ENCODE results near the gene LAMB4. TPM values are rescaled to one million over a fixed set of nuclear protein-coding genes. Genes with fewer than 3 reads are reported as not detected.

LAMB4 gene
- total RNA-seq, 1 donor from 2014 or later, result not detected

DNA sequence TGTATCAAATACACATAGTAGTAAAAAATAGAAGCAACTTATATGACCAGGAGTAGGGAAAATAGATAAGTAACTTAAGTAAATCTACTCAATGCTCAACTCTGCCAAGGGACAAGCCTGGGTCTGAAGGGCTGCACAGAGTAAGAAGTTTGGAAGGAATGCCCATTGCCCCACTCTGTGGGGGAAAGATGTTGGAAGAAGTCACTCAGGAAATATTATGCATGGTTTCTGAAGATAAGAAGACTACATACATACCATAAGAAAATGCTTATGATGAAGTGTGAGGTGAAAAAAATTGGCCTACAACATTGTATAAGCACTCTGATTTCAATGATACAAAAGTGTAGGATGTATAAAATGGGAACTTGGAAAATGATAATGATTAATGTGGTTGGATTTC lies 54.0 kb downstream of the LAMB4 start:
- H3K36me3 Mint-ChIP-seq (ENCODE audit: low read depth), result no peaks in the 10 kb centered on the region
- H3K27ac Mint-ChIP-seq, result no peak overlapping the region
- intact Hi-C loops (cut with micrococcal nuclease), result no loop called here
- no peak for DNase-seq
- H3K4me1 Mint-ChIP-seq, result no peaks in the 10 kb centered on the region
- H3K4me3 Mint-ChIP-seq, result no peak overlapping the region
- no peaks in the 10 kb centered on the region for H3K9me3 Mint-ChIP-seq
- peaks cover under 1% of the 10 kb centered on the region for H3K27me3 Mint-ChIP-seq

DNA sequence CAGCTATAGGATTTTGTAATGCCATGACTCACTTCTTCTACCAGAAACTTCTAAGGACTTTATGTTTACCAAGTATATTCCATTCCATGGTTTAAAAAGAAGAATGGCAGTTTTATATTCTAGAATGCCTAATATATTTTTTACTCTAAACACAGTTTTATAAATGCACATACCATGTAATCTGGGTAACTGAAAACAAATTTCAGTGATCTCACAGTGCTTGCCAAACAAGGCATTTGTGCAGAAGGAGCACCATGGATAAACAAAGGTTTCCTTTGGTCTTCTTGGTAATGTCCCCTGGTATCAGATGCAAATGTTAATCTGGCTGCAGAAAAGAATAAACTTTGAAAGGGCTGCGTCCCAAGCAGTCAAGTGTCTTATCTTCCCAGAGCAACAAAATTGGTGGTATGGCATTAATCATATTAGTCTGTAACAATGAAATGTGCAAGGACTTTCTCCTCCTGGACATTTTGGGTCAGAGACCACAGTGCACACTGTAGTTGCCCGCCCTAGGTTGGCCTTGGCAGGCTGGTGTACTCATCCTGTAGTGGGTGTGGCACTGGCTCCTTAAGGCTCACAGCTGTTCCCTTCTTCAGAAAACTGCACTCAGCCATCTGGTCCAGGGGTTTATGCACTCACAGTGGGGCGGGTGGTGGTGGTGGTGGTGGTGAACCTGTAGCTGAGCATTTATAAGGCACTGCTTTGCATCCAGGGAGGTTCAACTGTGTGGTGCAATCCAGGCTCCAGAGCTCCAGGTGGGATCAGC lies 56.7 kb downstream of the LAMB4 start:
- DNase-seq, result no peak
- Mint-ChIP-seq H3K27ac (no peak overlapping the region), H3K36me3 (ENCODE audit: low read depth) (no peaks in the 10 kb centered on the region), H3K4me1 (no peaks in the 10 kb centered on the region), H3K9me3 (no peaks in the 10 kb centered on the region), H3K4me3 (no peak overlapping the region), H3K27me3 (peaks cover 6% of the 10 kb centered on the region)
- intact Hi-C loops (cut with micrococcal nuclease), result no loop called here

DNA sequence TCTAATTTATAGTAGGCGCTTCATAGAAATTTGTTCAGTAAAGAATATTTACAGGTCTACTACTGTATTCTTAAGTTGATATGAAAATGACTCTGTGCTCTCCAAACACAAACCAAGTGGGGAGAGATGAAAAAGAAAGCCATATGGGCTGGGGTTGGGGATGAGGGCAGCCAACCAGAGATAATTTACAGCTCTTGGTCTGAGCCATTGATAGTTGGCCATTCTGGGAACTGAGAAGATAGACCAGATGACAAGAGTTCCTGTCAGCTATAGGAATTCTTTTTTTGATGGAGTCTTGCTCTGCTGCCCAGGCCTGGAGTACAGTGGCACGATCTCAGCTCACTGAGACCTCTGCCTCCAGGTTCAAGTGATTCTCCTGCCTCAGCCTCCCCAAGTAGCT lies 57.4 kb downstream of the LAMB4 start:
- Mint-ChIP-seq H3K4me3 (no peak overlapping the region), H3K27ac (no peak overlapping the region), H3K27me3 (peaks cover 6% of the 10 kb centered on the region), H3K36me3 (ENCODE audit: low read depth) (no peaks in the 10 kb centered on the region), H3K4me1 (no peaks in the 10 kb centered on the region), H3K9me3 (no peaks in the 10 kb centered on the region)
- intact Hi-C loops (cut with micrococcal nuclease), result no loop called here
- DNase-seq, result no peak

DNA sequence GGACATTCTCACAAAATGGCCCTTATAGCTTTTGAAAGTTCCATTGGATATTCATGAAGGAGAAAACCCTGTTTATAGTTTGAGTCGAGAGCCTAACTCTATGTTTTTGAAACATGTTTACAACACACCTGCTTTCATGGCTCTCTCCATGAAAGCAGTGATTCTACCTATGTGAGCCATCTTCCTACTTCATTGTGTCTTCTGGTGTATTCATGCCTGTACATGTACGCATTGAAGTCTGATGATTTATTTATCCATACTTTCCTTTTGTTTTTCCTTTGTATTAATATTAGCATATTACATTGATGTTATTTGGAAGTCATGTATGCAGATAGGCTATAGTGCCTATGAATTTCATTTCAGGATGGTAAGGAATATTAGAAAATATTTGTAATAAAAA lies 58.0 kb downstream of the LAMB4 start:
- Mint-ChIP-seq H3K27ac (no peak overlapping the region), H3K9me3 (no peaks in the 10 kb centered on the region), H3K4me1 (no peaks in the 10 kb centered on the region), H3K4me3 (no peak overlapping the region), H3K36me3 (ENCODE audit: low read depth) (no peaks in the 10 kb centered on the region), H3K27me3 (peaks cover 6% of the 10 kb centered on the region)
- DNase-seq, result no peak
- intact Hi-C loops (cut with micrococcal nuclease), result no loop called here

DNA sequence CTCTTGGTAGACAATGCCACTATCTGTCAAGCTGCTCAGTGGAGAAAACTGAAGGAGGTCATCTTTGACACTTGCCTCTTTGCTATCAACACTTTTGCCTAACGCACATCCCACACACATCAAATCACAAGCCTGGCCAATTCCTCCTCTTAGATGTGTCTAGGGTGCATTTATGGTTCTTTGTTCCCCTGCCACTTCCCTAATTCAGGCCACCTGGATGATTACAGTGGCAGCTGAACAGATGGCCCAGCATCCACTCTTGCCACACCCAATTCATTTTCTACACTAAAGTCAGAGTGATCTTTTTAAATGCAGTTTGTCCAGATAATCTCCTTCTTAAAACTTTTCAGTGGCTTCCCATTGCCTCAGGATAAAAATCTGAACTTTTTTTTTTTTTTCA lies 58.6 kb downstream of the LAMB4 start:
- H3K4me3 Mint-ChIP-seq, result no peak overlapping the region

DNA sequence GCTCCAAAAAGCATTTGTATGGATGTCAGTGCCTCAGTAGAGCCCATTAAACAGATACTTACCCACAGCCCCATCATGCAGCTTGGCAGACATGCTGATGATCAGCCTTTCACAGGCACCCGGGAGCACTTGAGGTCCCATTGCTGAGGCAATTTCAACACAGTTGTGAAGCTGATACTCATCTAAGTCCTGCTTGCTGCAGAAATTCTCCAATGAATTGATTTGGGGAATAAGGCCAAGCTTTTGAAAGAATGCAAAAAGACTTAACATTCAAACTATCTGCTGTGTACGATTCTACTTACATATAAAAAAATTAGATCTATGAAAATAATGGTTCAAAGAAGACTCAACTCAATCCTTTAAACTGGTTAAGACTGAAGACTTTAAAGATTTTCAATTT lies 60.5 kb downstream of the LAMB4 start:
- H3K27ac Mint-ChIP-seq, result no peak overlapping the region
- DNase-seq, result no peak
- no peak overlapping the region for H3K4me3 Mint-ChIP-seq
- intact Hi-C loops (cut with micrococcal nuclease), result no loop called here
- H3K9me3 Mint-ChIP-seq, result no peaks in the 10 kb centered on the region
- H3K4me1 Mint-ChIP-seq, result no peaks in the 10 kb centered on the region
- H3K36me3 Mint-ChIP-seq (ENCODE audit: low read depth), result no peaks in the 10 kb centered on the region
- H3K27me3 Mint-ChIP-seq, result peaks cover 6% of the 10 kb centered on the region

More for the DNA sequence above, 58.6 kb downstream of the LAMB4 start:
- no peaks in the 10 kb centered on the region for H3K9me3 Mint-ChIP-seq
- intact Hi-C loops (cut with micrococcal nuclease), result no loop called here
- peaks cover 6% of the 10 kb centered on the region for H3K27me3 Mint-ChIP-seq
- no peaks in the 10 kb centered on the region for H3K4me1 Mint-ChIP-seq
- H3K27ac Mint-ChIP-seq, result no peak overlapping the region
- DNase-seq, result no peak
- H3K36me3 Mint-ChIP-seq (ENCODE audit: low read depth), result no peaks in the 10 kb centered on the region

DNA sequence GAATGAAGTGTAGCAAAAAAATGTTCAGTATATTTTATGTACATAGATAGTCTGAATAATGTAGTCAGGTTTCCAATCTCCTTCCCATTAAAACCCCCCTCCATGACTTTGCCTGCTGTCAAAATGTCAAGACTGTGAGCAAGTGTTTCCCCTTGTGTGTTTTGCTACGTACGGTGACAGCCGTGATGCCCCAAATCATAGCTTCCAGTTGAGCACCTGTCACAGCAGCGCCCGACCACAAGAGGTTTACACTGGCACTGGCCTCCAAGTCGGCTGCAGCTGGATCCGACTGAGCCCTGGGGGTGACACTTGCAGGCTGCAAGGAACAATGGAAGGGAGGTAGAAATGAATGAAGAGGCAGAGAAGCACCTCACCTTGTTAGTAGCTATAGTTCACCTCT lies 62.3 kb downstream of the LAMB4 start:
- no peak for DNase-seq
- intact Hi-C loops (cut with micrococcal nuclease), result no loop called here
- H3K36me3 Mint-ChIP-seq (ENCODE audit: low read depth), result no peaks in the 10 kb centered on the region
- H3K4me1 Mint-ChIP-seq, result no peaks in the 10 kb centered on the region
- no peak overlapping the region for H3K4me3 Mint-ChIP-seq
- no peak overlapping the region for H3K27ac Mint-ChIP-seq
- H3K9me3 Mint-ChIP-seq, result no peaks in the 10 kb centered on the region
- peaks cover 9% of the 10 kb centered on the region for H3K27me3 Mint-ChIP-seq

DNA sequence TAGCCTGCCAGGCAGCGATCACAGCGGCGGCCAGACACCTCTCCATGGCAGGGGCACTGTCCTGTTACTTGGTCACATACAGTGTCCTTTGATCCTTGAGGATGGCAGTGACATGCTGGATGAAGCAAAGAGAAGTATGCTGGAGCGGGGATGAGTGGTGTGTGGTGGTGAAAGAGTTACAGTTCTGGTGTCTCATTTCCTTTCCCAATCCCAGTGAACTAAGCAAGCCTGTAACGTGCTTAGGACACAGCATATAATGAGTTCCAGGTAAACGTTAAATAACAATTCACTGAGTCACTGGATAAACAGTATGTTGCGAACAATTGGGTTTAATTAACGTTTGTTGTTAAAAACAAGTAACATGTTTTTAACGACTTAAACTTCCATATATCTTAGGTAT lies 63.7 kb downstream of the LAMB4 start:
- no peak for DNase-seq

DNA sequence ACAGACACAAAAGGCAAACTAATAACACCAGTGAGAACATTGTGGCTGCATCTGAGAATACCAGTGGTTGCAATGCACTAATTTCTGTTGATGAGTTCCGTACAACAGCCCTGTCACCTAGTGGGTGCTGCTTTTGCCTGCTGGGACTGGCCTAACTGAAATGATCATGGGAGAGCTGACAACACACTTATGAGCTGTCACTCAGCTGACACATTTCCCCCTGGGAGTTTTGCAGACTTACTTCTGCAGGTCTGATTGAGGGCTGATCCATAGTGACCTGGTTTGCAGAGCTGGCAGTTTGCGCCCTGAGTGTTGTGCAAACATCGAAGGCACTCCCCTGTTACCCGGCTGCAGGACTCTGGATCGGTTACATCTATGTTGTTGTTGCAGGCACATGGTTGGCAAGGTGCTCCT lies 66.6 kb downstream of the LAMB4 start:
- intact Hi-C loops (cut with micrococcal nuclease), result no loop called here
- H3K27ac Mint-ChIP-seq, result no peak overlapping the region
- no peaks in the 10 kb centered on the region for H3K4me1 Mint-ChIP-seq
- H3K27me3 Mint-ChIP-seq, result peaks cover 2% of the 10 kb centered on the region
- no peaks in the 10 kb centered on the region for H3K36me3 Mint-ChIP-seq (ENCODE audit: low read depth)
- DNase-seq, result no peak
- no peaks in the 10 kb centered on the region for H3K9me3 Mint-ChIP-seq
- H3K4me3 Mint-ChIP-seq, result no peak overlapping the region

More for the DNA sequence above, 63.7 kb downstream of the LAMB4 start:
- peaks cover 9% of the 10 kb centered on the region for H3K27me3 Mint-ChIP-seq
- no peaks in the 10 kb centered on the region for H3K4me1 Mint-ChIP-seq
- no peaks in the 10 kb centered on the region for H3K9me3 Mint-ChIP-seq
- no peak overlapping the region for H3K27ac Mint-ChIP-seq
- H3K4me3 Mint-ChIP-seq, result no peak overlapping the region
- intact Hi-C loops (cut with micrococcal nuclease), result no loop called here
- no peaks in the 10 kb centered on the region for H3K36me3 Mint-ChIP-seq (ENCODE audit: low read depth)

DNA sequence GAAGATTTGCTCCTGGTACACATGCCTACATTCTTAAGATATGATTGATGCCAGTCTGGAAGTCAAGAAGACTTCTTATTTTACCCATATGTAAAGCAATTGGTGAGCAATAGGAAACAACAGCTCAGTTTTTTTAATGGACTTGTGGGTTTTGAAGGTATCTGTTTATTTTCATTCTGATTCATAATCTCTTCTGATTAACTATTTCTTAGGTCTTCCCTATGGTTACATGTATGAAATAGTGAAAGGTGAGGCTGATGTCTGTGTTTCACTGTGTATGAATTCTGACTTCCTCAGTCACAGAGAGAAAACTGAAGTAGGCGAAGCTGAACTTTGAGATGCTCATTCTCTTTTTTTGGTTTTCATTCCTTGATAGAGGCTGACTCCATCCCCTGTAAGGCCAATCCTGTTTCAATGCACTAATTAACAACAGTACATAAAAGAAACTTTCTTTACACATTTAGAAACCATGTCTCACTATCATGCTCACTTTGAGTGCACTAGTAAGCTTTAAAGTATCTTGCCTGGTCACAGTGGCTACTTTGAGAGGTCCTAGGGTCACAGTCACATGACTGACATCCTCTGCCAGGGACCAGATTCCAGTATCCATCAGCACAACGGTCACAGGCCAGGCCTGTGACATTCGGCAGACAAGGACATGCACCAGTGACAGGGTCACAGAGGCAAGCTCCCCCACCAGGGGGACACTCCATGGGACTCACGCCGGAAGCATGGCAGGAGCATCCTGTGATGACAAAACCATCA lies 67.7 kb downstream of the LAMB4 start:
- H3K4me3 Mint-ChIP-seq, result no peak overlapping the region
- no peak overlapping the region for H3K27ac Mint-ChIP-seq
- no peaks in the 10 kb centered on the region for H3K9me3 Mint-ChIP-seq
- H3K36me3 Mint-ChIP-seq (ENCODE audit: low read depth), result no peaks in the 10 kb centered on the region
- intact Hi-C loops (cut with micrococcal nuclease), result no loop called here
- peaks cover 2% of the 10 kb centered on the region for H3K27me3 Mint-ChIP-seq
- no peaks in the 10 kb centered on the region for H3K4me1 Mint-ChIP-seq
- no peak for DNase-seq

DNA sequence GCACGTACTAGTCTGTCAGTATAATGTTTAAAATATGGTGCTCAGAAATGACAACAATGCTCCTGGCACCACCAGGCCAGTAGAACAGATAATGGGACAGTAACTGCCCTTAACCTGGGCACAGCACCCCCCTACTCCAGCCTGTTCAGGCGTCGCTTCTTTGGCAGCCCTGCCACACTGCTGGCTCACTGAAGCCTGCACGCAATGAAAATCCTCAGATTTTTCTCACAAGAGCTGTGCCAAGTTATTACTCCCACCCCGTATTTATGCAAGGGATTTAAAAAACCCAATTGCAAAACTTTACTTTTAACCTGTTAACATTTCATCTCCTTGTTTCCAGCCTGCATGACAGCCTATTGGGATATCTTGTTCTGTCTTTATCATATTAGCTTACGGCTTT lies 70.6 kb downstream of the LAMB4 start:
- no peak overlapping the region for H3K27ac Mint-ChIP-seq
- no peaks in the 10 kb centered on the region for H3K36me3 Mint-ChIP-seq (ENCODE audit: low read depth)
- no peaks in the 10 kb centered on the region for H3K4me1 Mint-ChIP-seq
- H3K27me3 Mint-ChIP-seq, result peaks cover 2% of the 10 kb centered on the region
- no peaks in the 10 kb centered on the region for H3K9me3 Mint-ChIP-seq
- intact Hi-C loops (cut with micrococcal nuclease), result no loop called here
- no peak for DNase-seq
- H3K4me3 Mint-ChIP-seq, result no peak overlapping the region

DNA sequence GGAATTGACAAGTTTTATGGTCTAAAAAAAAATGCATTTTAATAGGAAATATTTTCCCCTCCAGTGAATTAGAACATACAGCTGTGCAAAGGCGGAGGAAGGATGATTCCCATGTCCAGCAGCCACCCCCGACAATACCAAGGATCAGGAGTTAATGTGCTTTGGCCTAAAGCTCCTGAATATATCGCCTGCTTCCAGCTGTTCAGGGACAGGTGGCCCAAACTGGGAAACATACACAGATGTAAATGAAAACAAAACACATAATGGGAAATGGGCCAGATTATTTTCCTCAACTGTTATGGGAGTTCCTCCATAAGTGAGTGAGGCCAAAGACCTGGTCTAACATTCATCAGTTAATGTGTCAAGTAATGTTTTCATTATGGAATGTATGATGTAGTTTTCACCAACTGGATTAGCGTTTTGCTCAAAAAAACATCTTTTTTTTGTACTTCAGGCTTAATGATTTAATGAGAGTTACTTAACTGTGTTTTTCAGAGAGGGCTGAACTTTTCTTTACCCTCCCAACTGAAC lies 72.1 kb downstream of the LAMB4 start:
- Mint-ChIP-seq H3K4me3 (no peak overlapping the region), H3K36me3 (ENCODE audit: low read depth) (no peaks in the 10 kb centered on the region), H3K27ac (no peak overlapping the region), H3K9me3 (no peaks in the 10 kb centered on the region), H3K27me3 (no peaks in the 10 kb centered on the region), H3K4me1 (no peaks in the 10 kb centered on the region)
- intact Hi-C loops (cut with micrococcal nuclease), result no loop called here
- no peak for DNase-seq

DNA sequence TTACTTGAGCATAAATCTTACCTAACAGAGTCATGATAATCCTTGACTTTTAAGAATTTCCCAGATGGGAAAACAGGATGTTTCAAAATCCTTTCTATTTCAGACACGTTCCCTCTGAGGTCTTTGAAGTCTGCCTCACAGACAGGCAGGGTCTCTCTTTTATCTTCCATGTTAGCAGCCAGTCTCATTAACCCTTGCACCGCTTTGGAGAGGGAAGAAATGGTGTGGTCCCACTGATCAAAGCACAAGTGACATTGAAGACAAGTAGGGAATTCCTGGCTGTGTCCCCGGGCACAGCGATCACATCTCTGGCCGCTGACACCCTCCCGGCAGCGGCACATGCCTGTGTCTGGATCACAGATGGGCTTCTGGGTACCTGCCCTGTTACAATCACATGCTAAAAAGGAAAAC lies 74.5 kb downstream of the LAMB4 start:
- Mint-ChIP-seq H3K36me3 (ENCODE audit: low read depth) (no peaks in the 10 kb centered on the region), H3K4me3 (no peak overlapping the region), H3K4me1 (no peaks in the 10 kb centered on the region), H3K9me3 (no peaks in the 10 kb centered on the region), H3K27ac (no peak overlapping the region), H3K27me3 (peaks cover 4% of the 10 kb centered on the region)
- intact Hi-C loops (cut with micrococcal nuclease), result no loop called here
- no peak for DNase-seq

DNA sequence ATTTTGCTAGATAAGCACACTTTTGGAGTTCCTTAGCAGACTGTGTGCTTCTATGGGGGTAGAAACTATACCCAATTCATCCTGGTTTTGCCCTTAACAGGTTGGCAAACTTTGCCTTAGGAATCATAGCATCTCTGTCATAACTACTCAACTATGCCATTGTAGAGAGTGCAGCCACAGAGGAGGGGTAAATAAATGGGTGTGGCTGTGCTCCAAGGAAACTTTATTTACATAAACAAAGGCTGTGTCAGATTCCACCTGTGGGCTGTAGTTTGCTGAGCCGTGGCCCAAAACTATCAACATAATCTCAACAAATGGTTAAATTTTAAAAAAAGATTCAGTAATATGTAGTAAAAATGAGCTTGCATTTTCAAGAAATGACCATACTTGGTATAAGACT lies 75.6 kb downstream of the LAMB4 start:
- DNase-seq, result no peak
- no peaks in the 10 kb centered on the region for H3K9me3 Mint-ChIP-seq

More for the DNA sequence above, 75.6 kb downstream of the LAMB4 start:
- no peak overlapping the region for H3K27ac Mint-ChIP-seq
- H3K27me3 Mint-ChIP-seq, result peaks cover 4% of the 10 kb centered on the region
- H3K4me1 Mint-ChIP-seq, result no peaks in the 10 kb centered on the region
- no peak overlapping the region for H3K4me3 Mint-ChIP-seq
- intact Hi-C loops (cut with micrococcal nuclease), result no loop called here
- no peaks in the 10 kb centered on the region for H3K36me3 Mint-ChIP-seq (ENCODE audit: low read depth)

All from activated CD4-positive, alpha-beta T cell treated with anti-CD3 and anti-CD28 coated beads, Interleukin-2, amount 10 ng/mL, durations not matched to agents 24 days and 14 days (primary cell).